ENCODE measurements around the gene LRCH1.

DNA sequence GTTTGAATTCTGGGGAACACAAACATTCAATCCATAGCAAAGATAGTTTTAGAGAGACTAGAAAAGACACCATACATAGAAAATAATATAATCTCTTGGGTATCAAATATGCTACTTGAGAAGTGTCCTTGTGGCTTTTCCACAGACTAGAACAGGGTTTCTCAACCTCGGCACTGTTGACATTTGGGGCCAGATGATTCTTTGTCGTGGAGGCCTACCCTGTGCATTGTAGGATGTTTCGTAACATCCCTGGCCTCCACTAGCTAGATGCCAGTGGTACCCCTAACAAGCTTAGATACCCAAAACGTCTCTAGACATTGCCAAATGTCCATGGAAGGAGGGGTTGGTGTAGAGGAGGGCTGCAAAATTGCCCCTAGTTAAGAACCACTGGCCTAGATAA, 246.2 kb downstream of the LRCH1 start:
- no peak for TF ChIP-seq POLR2A (IDR thresholded peaks at IDR 0.05)
- TF ChIP-seq, protein P1, sequence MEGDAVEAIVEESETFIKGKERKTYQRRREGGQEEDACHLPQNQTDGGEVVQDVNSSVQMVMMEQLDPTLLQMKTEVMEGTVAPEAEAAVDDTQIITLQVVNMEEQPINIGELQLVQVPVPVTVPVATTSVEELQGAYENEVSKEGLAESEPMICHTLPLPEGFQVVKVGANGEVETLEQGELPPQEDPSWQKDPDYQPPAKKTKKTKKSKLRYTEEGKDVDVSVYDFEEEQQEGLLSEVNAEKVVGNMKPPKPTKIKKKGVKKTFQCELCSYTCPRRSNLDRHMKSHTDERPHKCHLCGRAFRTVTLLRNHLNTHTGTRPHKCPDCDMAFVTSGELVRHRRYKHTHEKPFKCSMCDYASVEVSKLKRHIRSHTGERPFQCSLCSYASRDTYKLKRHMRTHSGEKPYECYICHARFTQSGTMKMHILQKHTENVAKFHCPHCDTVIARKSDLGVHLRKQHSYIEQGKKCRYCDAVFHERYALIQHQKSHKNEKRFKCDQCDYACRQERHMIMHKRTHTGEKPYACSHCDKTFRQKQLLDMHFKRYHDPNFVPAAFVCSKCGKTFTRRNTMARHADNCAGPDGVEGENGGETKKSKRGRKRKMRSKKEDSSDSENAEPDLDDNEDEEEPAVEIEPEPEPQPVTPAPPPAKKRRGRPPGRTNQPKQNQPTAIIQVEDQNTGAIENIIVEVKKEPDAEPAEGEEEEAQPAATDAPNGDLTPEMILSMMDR (IDR thresholded peaks at IDR 0.05), result no peak
